Mesothelial cell of epicardium (in vitro differentiated cells): ENCODE results near the gene PSMB2. TPM values are rescaled to one million over a fixed set of nuclear protein-coding genes. Genes with fewer than 3 reads are reported as not detected.

ENCODE experiments used
- DNase-seq, 2 experiments: peaks; one replicate each; pipeline ENCODE4 v3.0.0; 2021; ENCODE audit warnings: low spot score in 2 of 2; ENCODE audit not compliant: unreplicated experiment in 2 of 2
- H3K27ac Mint-ChIP-seq: 2 replicates; pipeline ENCODE4 v1.8.0; 2021; ENCODE audit warnings: mixed read lengths
- H3K27me3 Mint-ChIP-seq: 2 replicates; pipeline ENCODE4 v1.8.0; 2021; ENCODE audit warnings: low read depth, mixed read lengths
- H3K36me3 Mint-ChIP-seq: 2 replicates; pipeline ENCODE4 v1.8.0; 2021; ENCODE audit warnings: mixed read lengths
- H3K4me1 Mint-ChIP-seq: 2 replicates; pipeline ENCODE4 v1.8.0; 2021; ENCODE audit warnings: mixed read lengths
- H3K4me3 Mint-ChIP-seq: 2 replicates; pipeline ENCODE4 v1.8.0; 2021; ENCODE audit warnings: mild to moderate bottlenecking, moderate library complexity, mixed read lengths
- H3K9me3 Mint-ChIP-seq: 2 replicates; pipeline ENCODE4 v1.8.0; 2021; ENCODE audit warnings: mixed read lengths
- CTCF ChIP-seq: fragments of 200-600 bp; sonication (generic); IDR thresholded peaks from one replicate; pipeline ENCODE4 v1.5.0; 2021; ENCODE audit warnings: antibody characterized with exemption; ENCODE audit not compliant: unreplicated experiment
- total RNA-seq: library from RNA; stranded (reverse); gene quantifications from 3 replicates; pipeline ENCODE4 v1.2.1, GENCODE V29; 2021

PSMB2 gene
- total RNA-seq, 1 donor from 2014 or later, result 61.1 TPM

- no peak for DNase-seq
- H3K27ac Mint-ChIP-seq, result no peak overlapping the region
- no peaks in the 10 kb centered on the region for H3K4me1 Mint-ChIP-seq
- H3K4me3 Mint-ChIP-seq, result no peak overlapping the region
- no peak for TF ChIP-seq CTCF
- peaks cover 18% of the 10 kb centered on the region for H3K36me3 Mint-ChIP-seq
- H3K27me3 Mint-ChIP-seq, result no peaks in the 10 kb centered on the region
- no peaks in the 10 kb centered on the region for H3K9me3 Mint-ChIP-seq
Measured at GRCh38 chr1:35623832-35624231, 17.5 kb downstream of the PSMB2 start.

DNA sequence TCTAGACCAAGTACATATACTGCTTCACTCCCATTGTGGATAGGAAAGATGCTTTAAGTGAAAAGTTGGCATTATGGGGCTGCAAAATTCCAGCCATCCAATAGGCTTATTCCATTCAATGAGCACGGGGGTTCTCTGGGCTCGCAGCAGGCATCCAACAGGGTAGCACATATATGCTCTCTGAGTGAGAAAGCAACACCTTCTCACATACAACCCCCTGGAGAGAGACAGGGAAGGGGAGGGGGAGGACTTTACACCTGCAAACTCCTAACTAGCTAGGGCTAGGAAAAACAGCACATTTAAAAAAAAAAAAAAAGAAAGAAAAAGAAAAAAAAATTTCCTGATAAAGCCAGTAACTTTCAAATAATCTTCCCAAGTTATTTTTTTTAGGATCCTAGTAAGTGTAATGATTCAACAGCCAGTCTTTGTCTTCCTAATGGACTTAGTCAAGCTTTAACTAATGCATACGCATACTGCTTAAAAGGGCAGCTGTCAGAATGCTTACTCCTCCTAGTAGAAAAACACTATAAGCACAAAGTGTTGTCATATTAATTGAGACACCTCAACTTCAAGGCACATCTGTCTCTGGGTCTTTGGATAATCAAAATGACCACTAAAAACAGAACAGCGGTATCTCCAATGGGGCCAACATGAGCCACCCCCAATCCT is 18.7 kb downstream of the PSMB2 start:
- no peaks in the 10 kb centered on the region for H3K9me3 Mint-ChIP-seq

DNA sequence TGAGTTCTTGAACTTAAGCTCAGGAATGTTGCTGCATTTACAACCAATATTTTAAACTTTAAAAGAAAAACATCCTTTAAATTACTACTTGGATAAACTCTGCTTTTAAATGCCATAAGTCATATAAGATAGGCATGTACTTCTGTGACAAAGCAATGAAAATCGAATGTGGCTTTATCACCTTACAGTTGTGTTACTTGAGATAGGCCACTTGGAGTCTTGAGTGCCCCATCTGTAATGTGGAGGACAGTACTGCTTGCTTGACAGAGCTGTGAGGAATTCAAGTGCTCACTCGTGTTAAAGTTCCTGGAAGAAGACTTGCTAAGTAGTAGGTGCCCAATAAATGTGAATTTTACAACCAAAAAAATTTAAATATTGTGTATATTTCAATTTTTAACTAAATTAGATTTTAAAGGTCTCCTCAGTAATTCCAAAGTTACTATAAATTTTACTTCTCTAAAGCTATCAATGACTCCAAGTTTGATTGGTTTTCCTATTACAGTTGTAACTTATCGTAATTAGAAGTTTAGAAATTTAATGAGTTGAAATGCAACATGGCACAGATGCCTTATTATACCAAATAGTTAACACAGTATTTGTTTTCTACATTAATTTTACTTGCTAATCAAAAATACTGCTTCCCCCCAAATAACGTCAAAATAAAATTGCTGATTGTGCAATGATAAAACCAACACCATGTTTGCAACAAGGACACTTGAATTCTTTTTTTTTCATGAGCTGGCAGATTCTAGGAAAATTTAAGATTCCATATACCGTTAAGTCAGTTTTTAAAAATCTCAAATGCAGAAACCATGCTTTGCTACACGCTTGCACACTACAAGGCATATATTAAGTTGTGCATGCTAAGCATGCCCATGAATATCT is 21.8 kb downstream of the PSMB2 start:
- peaks cover 19% of the 10 kb centered on the region for H3K36me3 Mint-ChIP-seq
- DNase-seq, result no peak
- no peaks in the 10 kb centered on the region for H3K27me3 Mint-ChIP-seq
- TF ChIP-seq CTCF, result no peak
- no peaks in the 10 kb centered on the region for H3K4me1 Mint-ChIP-seq
- no peaks in the 10 kb centered on the region for H3K9me3 Mint-ChIP-seq
- no peak overlapping the region for H3K27ac Mint-ChIP-seq
- no peak overlapping the region for H3K4me3 Mint-ChIP-seq

More for the DNA sequence above, 18.7 kb downstream of the PSMB2 start:
- H3K27me3 Mint-ChIP-seq, result no peaks in the 10 kb centered on the region
- no peak overlapping the region for H3K4me3 Mint-ChIP-seq
- no peak for DNase-seq
- peaks cover 22% of the 10 kb centered on the region for H3K36me3 Mint-ChIP-seq
- H3K27ac Mint-ChIP-seq, result no peak overlapping the region
- TF ChIP-seq CTCF, result no peak
- H3K4me1 Mint-ChIP-seq, result no peaks in the 10 kb centered on the region

GRCh38 chr1:35615440-35615839 is 25.9 kb downstream of the PSMB2 start:
- Mint-ChIP-seq H3K9me3 (no peaks in the 10 kb centered on the region), H3K4me3 (no peak overlapping the region), H3K27ac (no peak overlapping the region), H3K36me3 (peaks cover 29% of the 10 kb centered on the region), H3K27me3 (no peaks in the 10 kb centered on the region), H3K4me1 (no peaks in the 10 kb centered on the region)
- DNase-seq, result no peak
- TF ChIP-seq CTCF, result no peak

DNA sequence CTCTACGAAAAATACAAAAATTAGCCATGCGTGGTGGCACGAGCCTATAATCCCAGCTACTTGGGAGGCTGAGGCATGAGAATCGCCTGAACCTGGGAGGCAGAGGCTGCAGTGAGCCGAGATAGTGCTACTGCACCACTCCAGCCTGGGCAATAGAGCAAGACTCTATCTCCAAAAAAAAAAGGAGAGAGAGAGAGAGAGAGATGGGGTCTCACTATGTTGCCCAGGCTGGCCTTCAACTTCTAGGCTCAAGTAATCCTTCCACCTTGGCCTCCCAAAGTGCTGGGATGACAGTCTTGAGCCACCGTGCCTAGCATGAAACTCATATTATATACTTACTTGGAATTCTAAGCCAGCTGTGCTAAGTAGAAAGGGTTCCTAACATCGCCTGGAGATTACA is 29.7 kb downstream of the PSMB2 start:
- H3K4me1 Mint-ChIP-seq, result no peaks in the 10 kb centered on the region
- peaks cover 13% of the 10 kb centered on the region for H3K9me3 Mint-ChIP-seq
- no peak for TF ChIP-seq CTCF
- H3K27me3 Mint-ChIP-seq, result no peaks in the 10 kb centered on the region
- DNase-seq, result no peak
- no peak overlapping the region for H3K4me3 Mint-ChIP-seq
- H3K36me3 Mint-ChIP-seq, result peaks cover 37% of the 10 kb centered on the region
- no peak overlapping the region for H3K27ac Mint-ChIP-seq
